SK-N-SH (cell line): ENCODE data around the gene GLS.

ENCODE experiments used
- CHD2 ChIP-seq: fragments of 150-350 bp; IDR thresholded peaks from 2 replicates; pipeline ENCODE4 v1.6.1; 2018; ENCODE audit warnings: low read length; ENCODE audit not compliant: partially characterized antibody
- EP300 ChIP-seq, 2 experiments: IDR thresholded peaks; 2 replicates each; pipeline versions ENCODE4 v1.4.0 to v1.6.1; 2012; ENCODE audit warnings: borderline replicate concordance in 1 of 2, low read depth in 1 of 2, low read length in 1 of 2
- GATA2 ChIP-seq: sonication (generic); formaldehyde crosslinking; IDR thresholded peaks from 2 replicates; pipeline ENCODE4 v1.5.0; 2020; ENCODE audit warnings: mild to moderate bottlenecking, missing genetic modification reagents
- JUND ChIP-seq: IDR thresholded peaks from 2 replicates; pipeline ENCODE4 v1.4.0; 2012
- POLR2AphosphoS5 ChIP-seq: IDR thresholded peaks from 2 replicates; pipeline ENCODE4 v1.6.1; 2012; ENCODE audit warnings: low read depth, low read length
- RFX5 ChIP-seq: IDR thresholded peaks from 2 replicates; pipeline ENCODE4 v1.6.1; 2012; ENCODE audit warnings: mild to moderate bottlenecking, improper control_type of control experiment, low read length
- RXRA ChIP-seq: IDR thresholded peaks from 2 replicates; pipeline ENCODE4 v1.4.0; 2012; ENCODE audit warnings: low read depth, mild to moderate bottlenecking, borderline replicate concordance
- SMC3 ChIP-seq: IDR thresholded peaks from 2 replicates; pipeline ENCODE4 v1.6.1; 2012; ENCODE audit warnings: low read depth, low read length, improper control_type of control experiment
- TEAD4 ChIP-seq: IDR thresholded peaks from 2 replicates; pipeline ENCODE4 v1.4.0; 2012; ENCODE audit warnings: mild to moderate bottlenecking, borderline replicate concordance; ENCODE audit not compliant: insufficient read depth
- YY1 ChIP-seq: IDR thresholded peaks from 2 replicates; pipeline ENCODE4 v1.4.0; 2012; ENCODE audit warnings: low read depth, mild to moderate bottlenecking
- TF ChIP-seq, protein P1 (sequence below): fragments of 200-600 bp; sonication (generic); IDR thresholded peaks from 2 replicates; pipeline ENCODE4 v1.6.1; 2017; ENCODE audit warnings: antibody characterized with exemption, mild to moderate bottlenecking, moderate library complexity
- TF ChIP-seq, protein P2 (sequence below): IDR thresholded peaks from 2 replicates; pipeline ENCODE4 v1.6.1; 2012; ENCODE audit warnings: mild to moderate bottlenecking, low read depth, low read length, moderate library complexity
- TF ChIP-seq, protein P3 (sequence below): IDR thresholded peaks from 2 replicates; pipeline ENCODE4; 2012

DNA sequence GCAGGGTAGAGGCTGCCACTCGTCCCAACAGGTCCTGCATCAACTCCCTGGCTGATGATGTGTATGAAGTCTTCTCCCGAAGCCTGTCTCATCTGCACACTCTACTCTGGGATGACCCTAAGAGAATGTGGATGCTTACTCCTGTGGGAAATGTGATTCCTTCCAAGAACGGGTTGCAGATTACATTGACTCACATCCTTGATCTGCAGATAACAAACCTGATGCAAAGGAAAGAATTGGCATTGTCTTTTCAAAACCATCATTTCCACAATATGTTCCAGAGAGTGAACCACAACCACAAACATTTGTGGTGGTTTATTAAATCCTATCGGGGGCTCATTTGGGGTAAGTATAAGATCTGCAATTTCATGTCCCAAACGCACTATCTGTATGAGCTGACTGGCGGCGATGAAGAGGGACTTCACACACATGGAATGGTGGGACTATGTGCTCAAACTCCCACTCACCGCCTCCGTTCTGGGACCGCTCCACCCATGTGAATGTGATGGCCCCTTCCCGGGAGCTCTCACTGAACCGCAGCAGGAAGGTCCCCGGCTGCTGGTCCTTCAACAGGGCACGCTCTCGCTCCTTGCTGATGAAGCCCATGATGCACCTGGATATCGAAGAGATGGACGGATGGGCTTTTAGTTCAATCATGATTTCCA is 97.9 kb downstream of the GLS start:
- TF ChIP-seq, protein P1, sequence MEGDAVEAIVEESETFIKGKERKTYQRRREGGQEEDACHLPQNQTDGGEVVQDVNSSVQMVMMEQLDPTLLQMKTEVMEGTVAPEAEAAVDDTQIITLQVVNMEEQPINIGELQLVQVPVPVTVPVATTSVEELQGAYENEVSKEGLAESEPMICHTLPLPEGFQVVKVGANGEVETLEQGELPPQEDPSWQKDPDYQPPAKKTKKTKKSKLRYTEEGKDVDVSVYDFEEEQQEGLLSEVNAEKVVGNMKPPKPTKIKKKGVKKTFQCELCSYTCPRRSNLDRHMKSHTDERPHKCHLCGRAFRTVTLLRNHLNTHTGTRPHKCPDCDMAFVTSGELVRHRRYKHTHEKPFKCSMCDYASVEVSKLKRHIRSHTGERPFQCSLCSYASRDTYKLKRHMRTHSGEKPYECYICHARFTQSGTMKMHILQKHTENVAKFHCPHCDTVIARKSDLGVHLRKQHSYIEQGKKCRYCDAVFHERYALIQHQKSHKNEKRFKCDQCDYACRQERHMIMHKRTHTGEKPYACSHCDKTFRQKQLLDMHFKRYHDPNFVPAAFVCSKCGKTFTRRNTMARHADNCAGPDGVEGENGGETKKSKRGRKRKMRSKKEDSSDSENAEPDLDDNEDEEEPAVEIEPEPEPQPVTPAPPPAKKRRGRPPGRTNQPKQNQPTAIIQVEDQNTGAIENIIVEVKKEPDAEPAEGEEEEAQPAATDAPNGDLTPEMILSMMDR, result no peak
- TF ChIP-seq CHD2 (no peak), RXRA (peak; percentile 90), YY1 (no peak), EP300 (IDR thresholded peaks at IDR 0.05; ENCODE audit: borderline replicate concordance in 1 of 2, low read depth in 1 of 2, low read length in 1 of 2) (peak; percentile 29 to 94; a peak in 2 of 4 replicates), TEAD4 (peak; percentile 93), RFX5 (no peak), POLR2AphosphoS5 (peak; percentile 91; the same call in 1 of the 2 replicates), SMC3 (no peak), JUND (peak; percentile 98), GATA2 (CRISPR knock-in tag) (no peak)
- TF ChIP-seq, protein P2, sequence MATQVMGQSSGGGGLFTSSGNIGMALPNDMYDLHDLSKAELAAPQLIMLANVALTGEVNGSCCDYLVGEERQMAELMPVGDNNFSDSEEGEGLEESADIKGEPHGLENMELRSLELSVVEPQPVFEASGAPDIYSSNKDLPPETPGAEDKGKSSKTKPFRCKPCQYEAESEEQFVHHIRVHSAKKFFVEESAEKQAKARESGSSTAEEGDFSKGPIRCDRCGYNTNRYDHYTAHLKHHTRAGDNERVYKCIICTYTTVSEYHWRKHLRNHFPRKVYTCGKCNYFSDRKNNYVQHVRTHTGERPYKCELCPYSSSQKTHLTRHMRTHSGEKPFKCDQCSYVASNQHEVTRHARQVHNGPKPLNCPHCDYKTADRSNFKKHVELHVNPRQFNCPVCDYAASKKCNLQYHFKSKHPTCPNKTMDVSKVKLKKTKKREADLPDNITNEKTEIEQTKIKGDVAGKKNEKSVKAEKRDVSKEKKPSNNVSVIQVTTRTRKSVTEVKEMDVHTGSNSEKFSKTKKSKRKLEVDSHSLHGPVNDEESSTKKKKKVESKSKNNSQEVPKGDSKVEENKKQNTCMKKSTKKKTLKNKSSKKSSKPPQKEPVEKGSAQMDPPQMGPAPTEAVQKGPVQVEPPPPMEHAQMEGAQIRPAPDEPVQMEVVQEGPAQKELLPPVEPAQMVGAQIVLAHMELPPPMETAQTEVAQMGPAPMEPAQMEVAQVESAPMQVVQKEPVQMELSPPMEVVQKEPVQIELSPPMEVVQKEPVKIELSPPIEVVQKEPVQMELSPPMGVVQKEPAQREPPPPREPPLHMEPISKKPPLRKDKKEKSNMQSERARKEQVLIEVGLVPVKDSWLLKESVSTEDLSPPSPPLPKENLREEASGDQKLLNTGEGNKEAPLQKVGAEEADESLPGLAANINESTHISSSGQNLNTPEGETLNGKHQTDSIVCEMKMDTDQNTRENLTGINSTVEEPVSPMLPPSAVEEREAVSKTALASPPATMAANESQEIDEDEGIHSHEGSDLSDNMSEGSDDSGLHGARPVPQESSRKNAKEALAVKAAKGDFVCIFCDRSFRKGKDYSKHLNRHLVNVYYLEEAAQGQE, result 0 out of 2 replicates have a peak, but pooled peaks have one; percentile 26
- TF ChIP-seq, protein P3, sequence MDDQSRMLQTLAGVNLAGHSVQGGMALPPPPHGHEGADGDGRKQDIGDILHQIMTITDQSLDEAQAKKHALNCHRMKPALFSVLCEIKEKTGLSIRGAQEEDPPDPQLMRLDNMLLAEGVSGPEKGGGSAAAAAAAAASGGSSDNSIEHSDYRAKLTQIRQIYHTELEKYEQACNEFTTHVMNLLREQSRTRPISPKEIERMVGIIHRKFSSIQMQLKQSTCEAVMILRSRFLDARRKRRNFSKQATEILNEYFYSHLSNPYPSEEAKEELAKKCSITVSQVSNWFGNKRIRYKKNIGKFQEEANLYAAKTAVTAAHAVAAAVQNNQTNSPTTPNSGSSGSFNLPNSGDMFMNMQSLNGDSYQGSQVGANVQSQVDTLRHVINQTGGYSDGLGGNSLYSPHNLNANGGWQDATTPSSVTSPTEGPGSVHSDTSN, result peak; percentile 90
